Endodermal cell (in vitro differentiated cells): ENCODE results near the gene LPP. TPM values are rescaled to one million over a fixed set of nuclear protein-coding genes. Genes with fewer than 3 reads are reported as not detected.

Source experiments
- DNase-seq: peaks from one replicate; pipeline ENCODE4 v3.0.0-alpha.2; 2017
- H3K27ac ChIP-seq: 2 replicates; pipeline ENCODE4 v1.5.1; 2013; ENCODE audit warnings: mild to moderate bottlenecking, low read depth, low read length, moderate library complexity
- H3K27me3 ChIP-seq: 2 replicates; pipeline ENCODE4 v1.6.1; 2013; ENCODE audit warnings: mild to moderate bottlenecking, low read length, moderate library complexity; ENCODE audit not compliant: insufficient read depth, control insufficient read depth, poor library complexity, severe bottlenecking
- H3K36me3 ChIP-seq: 2 replicates; pipeline ENCODE4 v1.7.0; 2013; ENCODE audit warnings: mild to moderate bottlenecking, low read length, moderate library complexity; ENCODE audit not compliant: control insufficient read depth, insufficient read depth
- H3K4me1 ChIP-seq: one replicate; pipeline ENCODE4 v1.7.0; 2013; ENCODE audit warnings: low read length; ENCODE audit not compliant: control insufficient read depth, insufficient read depth
- H3K4me3 ChIP-seq: 2 replicates; pipeline ENCODE4 v1.5.1; 2013; ENCODE audit warnings: mild to moderate bottlenecking, low read length, moderate library complexity
- H3K9ac ChIP-seq: 2 replicates; pipeline ENCODE4 v1.6.1; 2013; ENCODE audit warnings: mild to moderate bottlenecking, low read length, moderate library complexity; ENCODE audit not compliant: poor library complexity, severe bottlenecking; ENCODE audit errors: extremely low read depth
- H3K9me3 ChIP-seq: 2 replicates; pipeline ENCODE4 v1.6.1; 2013; ENCODE audit warnings: mild to moderate bottlenecking, low read length, moderate library complexity; ENCODE audit not compliant: control insufficient read depth
- H3K27ac Mint-ChIP-seq: 2 replicates; pipeline ENCODE4 v1.8.0; 2020; ENCODE audit warnings: mixed read lengths
- H3K27me3 Mint-ChIP-seq: 2 replicates; pipeline ENCODE4 v1.8.0; 2021; ENCODE audit warnings: mild to moderate bottlenecking, mixed read lengths; ENCODE audit not compliant: insufficient read depth
- H3K36me3 Mint-ChIP-seq: 2 replicates; pipeline ENCODE4 v1.8.0; 2020; ENCODE audit warnings: low read depth, mixed read lengths
- H3K4me1 Mint-ChIP-seq: 2 replicates; pipeline ENCODE4 v1.8.0; 2020; ENCODE audit warnings: mixed read lengths
- H3K4me3 Mint-ChIP-seq: 2 replicates; pipeline ENCODE4 v1.8.0; 2020; ENCODE audit warnings: mild to moderate bottlenecking, moderate library complexity, mixed read lengths
- H3K9me3 Mint-ChIP-seq: 2 replicates; pipeline ENCODE4 v1.8.0; 2020; ENCODE audit warnings: mild to moderate bottlenecking, mixed read lengths
- WGBS, 2 experiments: methylation state at CpG; one replicate each; pipeline versions ENCODE4 v1.1.5 to v1.1.7; 2013; ENCODE audit warnings: missing lambda C conversion rate in 2 of 2, mixed read lengths in 1 of 2; ENCODE audit not compliant: insufficient coverage in 1 of 2, insufficient read length in 1 of 2; 5-methylcytosine and 5-hydroxymethylcytosine counted together
- total RNA-seq, 2 donors: library from RNA; stranded (reverse); fragmentation: NEBNext Ultra II Directional in 1 of 2; extraction: Animal tissue kit (Norgen Biotek cat#: 25700) in 1 of 2; gene quantifications; 2 replicates in 1 of 2; 3 replicates in 1 of 2; pipeline ENCODE4 v1.2.1, GENCODE V29; 2021
- TF ChIP-seq, protein P1 (sequence below): fragments of 200-600 bp; sonication (generic); conservative IDR thresholded peaks from 2 replicates; pipeline ENCODE4 v1.5.0; 2021; ENCODE audit warnings: antibody characterized with exemption, mild to moderate bottlenecking

The LPP gene
- total RNA-seq, 2 donors from 2014 or later, result 78.0 to 105 TPM

DNA sequence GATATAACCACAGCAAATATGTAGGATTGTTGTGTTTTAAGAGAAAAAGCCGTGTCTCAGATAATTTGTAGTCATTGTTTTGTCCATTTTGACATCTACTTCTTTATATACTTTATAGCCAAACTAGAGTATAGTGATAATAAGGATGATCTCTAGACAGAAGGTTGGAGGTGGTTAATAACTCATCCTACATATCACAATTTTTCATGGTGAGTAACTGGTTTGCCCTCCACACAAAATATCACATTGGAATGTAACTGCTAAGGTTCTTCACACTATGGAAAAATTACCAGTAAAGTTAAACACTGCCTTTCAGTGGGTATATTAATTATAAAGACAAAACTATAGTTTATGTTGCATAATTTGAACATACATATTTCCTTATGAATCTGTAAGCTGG, 380.7 kb downstream of the LPP start:
- H3K27me3 Mint-ChIP-seq, result no peaks in the 10 kb centered on the region
- no peaks in the 10 kb centered on the region for H3K36me3 Mint-ChIP-seq
- TF ChIP-seq, protein P1, sequence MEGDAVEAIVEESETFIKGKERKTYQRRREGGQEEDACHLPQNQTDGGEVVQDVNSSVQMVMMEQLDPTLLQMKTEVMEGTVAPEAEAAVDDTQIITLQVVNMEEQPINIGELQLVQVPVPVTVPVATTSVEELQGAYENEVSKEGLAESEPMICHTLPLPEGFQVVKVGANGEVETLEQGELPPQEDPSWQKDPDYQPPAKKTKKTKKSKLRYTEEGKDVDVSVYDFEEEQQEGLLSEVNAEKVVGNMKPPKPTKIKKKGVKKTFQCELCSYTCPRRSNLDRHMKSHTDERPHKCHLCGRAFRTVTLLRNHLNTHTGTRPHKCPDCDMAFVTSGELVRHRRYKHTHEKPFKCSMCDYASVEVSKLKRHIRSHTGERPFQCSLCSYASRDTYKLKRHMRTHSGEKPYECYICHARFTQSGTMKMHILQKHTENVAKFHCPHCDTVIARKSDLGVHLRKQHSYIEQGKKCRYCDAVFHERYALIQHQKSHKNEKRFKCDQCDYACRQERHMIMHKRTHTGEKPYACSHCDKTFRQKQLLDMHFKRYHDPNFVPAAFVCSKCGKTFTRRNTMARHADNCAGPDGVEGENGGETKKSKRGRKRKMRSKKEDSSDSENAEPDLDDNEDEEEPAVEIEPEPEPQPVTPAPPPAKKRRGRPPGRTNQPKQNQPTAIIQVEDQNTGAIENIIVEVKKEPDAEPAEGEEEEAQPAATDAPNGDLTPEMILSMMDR, result no peak
- Histone ChIP-seq H3K36me3 (peaks cover 2% of the 10 kb centered on the region), H3K9ac (no peak overlapping the region), H3K27ac (no peak overlapping the region), H3K27me3 (no peaks in the 10 kb centered on the region), H3K9me3 (no peaks in the 10 kb centered on the region), H3K4me1 (no peaks in the 10 kb centered on the region), H3K4me3 (no peak overlapping the region)
- no peak overlapping the region for H3K27ac Mint-ChIP-seq
- no peak for DNase-seq
- WGBS, 2 experiments, result no CpG with 5 or more reads among the region's 1 CpG
- no peak overlapping the region for H3K4me3 Mint-ChIP-seq
- no peaks in the 10 kb centered on the region for H3K4me1 Mint-ChIP-seq
- H3K9me3 Mint-ChIP-seq, result no peaks in the 10 kb centered on the region

DNA sequence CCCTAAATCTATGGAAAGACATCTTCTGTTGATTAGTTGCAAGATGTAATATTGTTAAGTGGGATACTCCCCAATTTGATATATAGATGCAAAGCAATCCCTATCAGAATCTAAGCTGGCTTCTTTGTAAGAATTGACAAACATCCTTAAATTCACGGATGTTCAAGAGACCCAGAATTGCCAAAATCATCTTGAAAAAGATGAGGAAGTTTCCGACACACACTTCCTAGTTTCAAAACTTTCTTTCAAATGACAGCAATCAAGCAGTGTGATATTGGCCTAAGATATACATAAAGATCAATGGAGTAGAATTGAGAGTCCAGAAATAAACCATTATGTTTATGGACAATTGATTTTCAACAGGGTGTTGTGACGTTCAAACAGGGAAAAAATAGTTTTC, 383.6 kb downstream of the LPP start:
- TF ChIP-seq, protein P1, result no peak
- 88 to 100% methylated on average over 1 to 3 of the region's 3 CpGs for WGBS, 2 experiments
- Histone ChIP-seq H3K27me3 (no peaks in the 10 kb centered on the region), H3K36me3 (no peaks in the 10 kb centered on the region), H3K9me3 (no peaks in the 10 kb centered on the region), H3K4me1 (no peaks in the 10 kb centered on the region), H3K9ac (no peak overlapping the region), H3K27ac (no peak overlapping the region), H3K4me3 (no peak overlapping the region)
- Mint-ChIP-seq H3K4me3 (no peak overlapping the region), H3K9me3 (no peaks in the 10 kb centered on the region), H3K27me3 (no peaks in the 10 kb centered on the region), H3K27ac (no peak overlapping the region), H3K36me3 (no peaks in the 10 kb centered on the region), H3K4me1 (no peaks in the 10 kb centered on the region)
- DNase-seq, result no peak

DNA sequence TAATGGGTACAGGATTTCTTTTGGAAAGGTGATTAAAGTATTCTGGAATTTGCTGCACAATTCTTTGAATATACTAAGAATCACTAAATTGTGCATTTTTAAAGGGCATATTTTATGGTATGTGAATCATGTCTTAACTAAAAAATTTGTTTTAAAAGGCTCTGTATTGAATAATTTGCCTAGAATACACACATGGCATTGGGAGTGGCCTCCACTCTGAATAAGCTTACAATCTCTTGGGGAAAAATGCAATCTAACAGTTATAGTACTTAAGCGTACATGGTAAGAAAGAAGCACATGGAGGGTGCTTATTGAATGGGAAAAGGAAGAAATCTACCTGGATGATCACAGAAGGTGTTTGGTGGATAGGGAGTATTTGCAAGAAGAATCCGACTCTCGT, 385.1 kb downstream of the LPP start:
- H3K36me3 ChIP-seq, result peaks cover under 1% of the 10 kb centered on the region
- no peaks in the 10 kb centered on the region for H3K9me3 Mint-ChIP-seq
- H3K4me1 Mint-ChIP-seq, result no peaks in the 10 kb centered on the region
- no peaks in the 10 kb centered on the region for H3K9me3 ChIP-seq
- 92 to 100% methylated on average over 3 of the region's 3 CpGs for WGBS, 2 experiments
- H3K9ac ChIP-seq, result no peak overlapping the region
- no peaks in the 10 kb centered on the region for H3K27me3 ChIP-seq
- no peak overlapping the region for H3K4me3 Mint-ChIP-seq
- no peak for DNase-seq
- H3K27ac ChIP-seq, result no peak overlapping the region
- H3K27me3 Mint-ChIP-seq, result no peaks in the 10 kb centered on the region
- H3K27ac Mint-ChIP-seq, result no peak overlapping the region
- TF ChIP-seq, protein P1, result no peak
- no peak overlapping the region for H3K4me3 ChIP-seq
- peaks cover 2% of the 10 kb centered on the region for H3K36me3 Mint-ChIP-seq
- no peaks in the 10 kb centered on the region for H3K4me1 ChIP-seq
